HG03520 (cell line): ENCODE measurements around the gene IDS.
"Not testable (repeated sequence)": the region's sequence is repeated elsewhere in the genome, so short reads cannot be mapped to it uniquely, and the experiment has no call there.

Experiments
- ATAC-seq: cut with Tn5 transposase; IDR thresholded peaks from one replicate; pipeline ENCODE4 v1.9.1; 2021; ENCODE audit warnings: mild to moderate bottlenecking, moderate library complexity; ENCODE audit not compliant: unreplicated experiment

IDS gene

DNA sequence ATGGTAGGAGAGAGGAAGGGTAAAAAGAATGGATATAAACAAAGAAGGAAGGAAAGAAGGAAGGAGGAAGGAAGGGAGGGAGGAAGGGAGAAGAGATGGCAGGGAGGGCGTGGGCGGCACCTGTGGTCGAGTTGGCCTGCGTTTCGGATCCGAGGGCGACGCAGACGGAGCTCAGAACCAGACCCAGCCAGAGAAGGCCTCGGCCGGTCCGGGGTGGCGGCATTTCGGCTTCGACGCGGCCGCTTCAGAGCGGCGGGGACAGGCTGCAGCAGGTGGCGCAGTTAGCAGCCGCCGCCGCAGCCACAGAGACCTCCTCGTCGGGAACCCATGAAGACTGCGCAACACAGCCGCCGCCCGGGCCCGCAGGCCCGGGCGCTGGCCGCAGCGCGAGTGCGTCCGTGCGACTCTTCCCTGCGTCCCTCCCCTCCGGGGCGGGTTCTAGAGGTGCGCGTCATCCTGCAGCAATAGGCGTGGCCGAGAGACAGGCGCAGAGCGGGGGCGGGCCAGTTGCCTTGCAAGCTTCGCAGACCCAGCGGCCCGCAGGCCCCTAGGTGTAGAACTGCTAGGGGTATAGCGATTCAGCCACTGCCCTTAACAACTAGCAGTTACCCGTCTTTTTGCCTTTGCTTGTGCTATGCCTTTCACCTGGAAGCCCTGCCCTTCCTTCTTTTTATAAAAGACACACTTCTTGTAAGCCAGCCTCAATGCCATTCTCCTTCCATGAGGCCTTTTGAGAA, at the start of gene IDS:
Gene IDS (minus strand): TSS at position 392 of the 737 bp plus-strand sequence. CDS start 169 bp downstream, at position 223.
- ATAC-seq: peak; percentile 47

DNA sequence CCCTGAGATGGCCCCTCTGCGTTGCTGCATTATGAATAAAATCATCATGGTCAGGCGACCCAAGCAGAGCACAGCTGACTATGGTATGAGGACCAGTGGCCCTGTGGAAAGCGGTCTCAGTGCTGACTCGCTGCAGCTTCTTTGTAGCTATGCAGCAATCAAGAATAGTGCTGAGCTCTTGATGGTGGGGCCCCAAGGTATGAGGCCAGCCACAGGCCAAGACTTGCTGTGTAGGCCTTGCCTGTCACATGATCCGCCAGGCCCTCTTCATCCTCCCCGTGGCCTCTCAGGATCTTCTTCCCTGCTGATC, 46.8 kb upstream of the IDS start:
- ATAC-seq: not testable (repeated sequence)

GRCh38 chrX:149551245-149551938, 46.3 kb upstream of the IDS start:
- ATAC-seq: not testable (repeated sequence)

DNA sequence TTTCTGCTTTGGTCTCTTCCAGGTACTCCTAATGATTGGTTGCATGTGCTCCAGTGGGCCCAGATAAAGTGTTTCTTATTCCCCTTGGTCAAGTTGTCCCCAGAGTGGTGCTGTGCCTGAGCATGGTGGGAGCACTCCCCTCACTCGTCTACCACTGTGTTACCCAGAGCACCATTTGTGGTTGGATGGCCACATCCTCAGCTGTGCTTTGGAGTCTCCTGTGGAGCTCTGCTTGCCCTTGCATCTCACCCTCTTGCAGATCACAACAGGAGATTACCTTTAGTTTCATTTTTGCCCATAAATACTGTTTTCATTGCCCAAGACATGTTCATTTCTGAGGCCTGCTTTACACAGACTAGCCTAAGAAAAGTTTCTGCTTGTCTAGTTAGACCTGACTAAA, 45.3 kb upstream of the IDS start:
- ATAC-seq: not testable (repeated sequence)

- not testable (repeated sequence) for ATAC-seq
These were observed 44.6 kb upstream of the IDS start, which contains the start of gene HSFX3 for GRCh38 chrX:149549701-149550100. Gene HSFX3, minus strand, starts transcription at chrX:149549924. Its CDS starts 72 bp downstream, at chrX:149549852.

DNA sequence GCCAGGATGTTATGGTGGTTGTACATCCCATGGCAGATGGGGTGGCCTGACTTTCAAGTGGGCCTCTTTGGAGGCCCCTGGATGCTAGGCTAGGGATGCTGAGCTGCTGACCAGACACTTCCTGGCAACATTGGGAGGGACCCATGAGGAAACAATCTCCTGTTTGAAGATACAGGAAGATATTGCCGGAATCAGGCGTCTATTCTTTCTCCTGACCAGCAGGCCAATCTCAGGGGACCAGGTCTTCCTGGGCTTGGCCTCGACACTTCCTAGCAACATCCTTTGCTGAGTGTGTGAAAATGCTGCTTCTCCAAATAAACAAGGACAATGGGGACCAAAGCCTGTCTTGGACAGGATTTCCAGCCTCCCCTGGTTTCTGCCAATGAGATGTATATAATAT, 42.7 kb upstream of the IDS start:
- ATAC-seq: not testable (repeated sequence)

GRCh38 chrX:149546962-149547361, 41.9 kb upstream of the IDS start:
- not testable (repeated sequence) for ATAC-seq

DNA sequence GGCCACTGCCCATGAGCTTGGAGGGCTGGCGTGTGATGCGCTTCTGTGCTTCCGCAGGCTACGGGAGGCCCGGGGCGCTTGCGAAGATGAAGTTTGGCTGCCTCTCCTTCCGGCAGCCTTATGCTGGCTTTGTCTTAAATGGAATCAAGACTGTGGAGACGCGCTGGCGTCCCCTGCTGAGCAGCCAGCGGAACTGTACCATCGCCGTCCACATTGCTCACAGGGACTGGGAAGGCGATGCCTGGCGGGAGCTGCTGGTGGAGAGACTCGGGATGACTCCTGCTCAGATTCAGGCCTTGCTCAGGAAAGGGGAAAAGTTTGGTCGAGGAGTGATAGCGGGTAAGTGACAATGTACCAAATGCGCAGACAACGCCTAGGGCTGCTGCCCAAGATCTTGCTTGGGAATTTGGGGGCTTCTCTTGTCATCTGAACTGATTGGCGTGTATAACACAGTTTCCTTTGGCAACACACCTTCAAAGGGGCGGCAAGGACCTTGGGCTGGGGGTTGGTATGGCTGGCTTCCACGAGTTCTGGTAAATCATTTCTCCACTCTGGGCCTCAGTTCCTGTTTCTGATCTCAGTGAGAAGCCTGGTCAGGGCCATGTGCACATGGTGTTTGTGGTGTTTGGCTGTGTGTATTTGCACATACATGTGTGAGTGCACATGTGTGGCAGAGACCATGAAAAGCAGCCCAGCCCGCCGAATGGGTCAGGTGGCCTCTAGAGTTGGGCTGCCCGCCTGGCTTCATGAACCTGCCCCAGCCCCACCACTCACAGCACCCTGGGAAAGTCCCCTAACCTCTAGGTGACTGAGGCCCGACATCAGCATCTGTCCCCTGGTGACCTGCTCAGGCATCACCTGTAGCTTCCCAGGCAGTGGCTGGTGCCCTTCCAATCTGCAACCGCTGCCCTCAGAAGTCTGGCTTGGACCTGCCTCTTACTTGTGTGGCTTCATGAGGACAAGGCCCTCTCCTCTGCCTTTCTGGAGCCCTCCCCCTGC, 40.7 kb upstream of the IDS start:
- ATAC-seq: not testable (repeated sequence)

GRCh38 chrX:149541521-149542047, 36.5 kb upstream of the IDS start:
- no peak for ATAC-seq

DNA sequence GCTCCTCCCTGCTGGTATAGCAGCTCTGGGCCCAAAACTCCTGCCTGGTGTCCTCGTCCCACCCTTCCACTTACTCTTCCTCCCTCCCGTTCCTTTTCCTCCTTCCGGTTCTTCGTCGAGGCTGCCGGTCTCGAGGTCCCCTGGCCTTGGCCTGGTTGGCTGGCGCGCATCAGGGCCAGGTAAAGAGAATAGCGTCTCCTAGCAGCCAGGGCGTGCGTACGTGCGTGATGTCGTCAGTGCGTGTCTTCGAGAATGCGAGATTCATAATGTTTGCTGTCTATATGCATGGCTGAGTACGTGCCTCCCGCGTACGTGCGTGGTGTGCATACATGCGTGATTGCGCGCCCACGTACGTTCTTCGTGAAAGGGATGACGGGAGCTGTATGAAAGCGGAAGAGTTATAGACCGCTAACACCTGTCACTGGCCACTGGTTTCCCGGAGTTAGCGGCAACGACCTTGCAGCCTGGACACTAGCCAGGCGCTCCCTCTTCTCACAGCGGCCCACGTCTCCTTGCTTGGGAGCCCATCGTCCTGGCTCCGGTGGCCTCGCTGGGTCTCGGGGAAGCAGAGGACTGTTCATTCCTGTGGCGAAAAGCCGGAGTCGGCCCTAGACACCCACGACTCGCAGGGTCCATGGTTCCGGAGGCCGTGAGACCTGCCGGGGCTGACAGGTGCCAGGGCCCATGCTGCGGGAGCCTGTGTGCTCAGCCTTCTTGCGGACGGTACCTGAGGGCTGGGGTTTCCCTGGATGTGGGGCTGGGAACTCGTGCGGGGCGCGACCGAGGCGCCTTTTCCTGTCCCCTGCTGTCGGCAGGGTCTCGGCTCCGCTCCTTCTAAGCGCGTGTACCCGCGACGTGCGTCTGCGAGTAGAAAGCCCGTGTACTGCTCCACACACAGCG, 35.8 kb upstream of the IDS start, which contains the start of gene EOLA1:
Gene EOLA1 (plus strand): TSS at position 392 of the 900 bp plus-strand sequence. CDS start 4,619 bp downstream, outside the sequence.
- peak; percentile 60 for ATAC-seq

DNA sequence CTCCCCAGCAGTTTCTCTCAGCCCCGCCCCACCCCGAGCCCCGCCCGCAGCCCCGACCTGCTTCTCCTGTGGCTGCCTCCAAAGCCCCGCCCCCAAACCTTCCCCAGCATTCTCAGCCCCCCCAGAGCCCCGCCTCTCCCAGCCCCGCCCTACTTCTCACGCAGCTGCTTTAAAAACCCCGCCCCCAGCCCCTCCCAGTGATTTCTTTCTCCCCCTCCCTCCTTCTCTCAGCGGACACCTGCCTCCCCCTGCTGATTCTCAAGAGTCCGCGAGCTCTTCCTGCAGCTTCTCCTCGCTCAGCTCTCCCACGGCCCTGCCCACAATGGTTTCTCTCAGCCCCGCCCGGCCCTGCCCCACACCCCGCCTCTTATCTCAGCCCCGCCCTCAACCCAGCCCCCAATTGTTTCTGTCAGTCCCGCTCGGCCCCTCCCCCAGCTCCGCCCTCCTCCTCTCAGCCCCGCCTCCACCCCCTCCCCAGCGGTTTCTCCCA, 35.1 kb upstream of the IDS start:
- ATAC-seq: peak; percentile 8

GRCh38 chrX:149539283-149540130, 34.4 kb upstream of the IDS start:
- ATAC-seq: peak; percentile 30

GRCh38 chrX:149537474-149537873, 32.4 kb upstream of the IDS start:
- not testable (repeated sequence) for ATAC-seq

GRCh38 chrX:149534926-149535602, 30.0 kb upstream of the IDS start:
- not testable (repeated sequence) for ATAC-seq

DNA sequence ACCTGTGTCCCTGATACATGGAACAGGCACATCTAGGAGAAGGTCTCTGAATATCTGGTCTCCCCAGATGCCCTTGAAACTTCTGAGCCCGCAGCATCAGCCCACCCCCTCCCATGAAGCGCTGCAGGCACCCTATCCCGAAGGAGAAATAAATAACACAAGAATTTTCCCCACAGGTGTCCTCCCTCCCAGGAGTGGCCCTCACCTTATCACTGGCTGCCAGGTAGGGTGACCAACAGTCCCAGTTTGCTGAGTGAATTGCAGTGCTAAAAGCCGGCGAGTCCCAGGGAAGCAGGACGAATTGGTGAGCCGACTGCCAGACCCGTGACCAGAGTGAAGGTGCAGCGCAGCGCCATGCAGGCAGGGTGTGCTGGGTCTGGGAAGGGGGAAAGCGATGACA, 28.9 kb upstream of the IDS start:
- not testable (repeated sequence) for ATAC-seq

DNA sequence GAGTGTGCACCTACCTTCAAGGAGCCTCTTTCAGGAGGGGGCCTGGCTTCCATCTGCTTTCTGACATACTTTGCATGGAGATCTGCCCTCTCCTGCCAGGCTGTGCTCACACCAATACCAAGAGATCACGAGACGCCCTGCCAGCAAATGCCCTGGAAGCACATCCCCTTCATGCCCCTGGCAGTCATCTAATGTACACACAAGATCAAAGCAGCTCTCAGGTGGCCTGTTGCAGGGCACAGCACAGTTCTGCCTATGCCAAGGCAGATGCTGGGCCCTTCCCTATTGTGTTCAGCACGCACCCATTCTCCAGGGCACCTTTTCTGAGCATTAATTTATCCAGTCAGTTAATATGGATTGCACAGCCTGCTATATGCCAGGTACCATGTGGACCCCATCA, 27.8 kb upstream of the IDS start:
- ATAC-seq: not testable (repeated sequence)

GRCh38 chrX:149531599-149531998, 26.5 kb upstream of the IDS start:
- peak; percentile 66 for ATAC-seq

GRCh38 chrX:149528381-149528780, 23.3 kb upstream of the IDS start:
- no peak for ATAC-seq
